Stimulated activated naive CD8-positive, alpha-beta T cell treated with anti-CD3 and anti-CD28 coated beads, Interleukin-15, Interleukin-2, amounts not matched to agents 100 U/mL and 50 U/mL, for 24 hours (primary cell): ENCODE measurements around the gene LPAR2.
"Not testable (repeated sequence)": the region's sequence is repeated elsewhere in the genome, so short reads cannot be mapped to it uniquely, and the experiment has no call there.

Experiments
- ATAC-seq: fragments of 150-1000 bp; cut with Tn5 transposase; one replicate; pipeline ENCODE4 v1.10.0; 2021
- DNase-seq: peaks from one replicate; pipeline ENCODE4 v3.0.0; 2021

Gene LPAR2

DNA sequence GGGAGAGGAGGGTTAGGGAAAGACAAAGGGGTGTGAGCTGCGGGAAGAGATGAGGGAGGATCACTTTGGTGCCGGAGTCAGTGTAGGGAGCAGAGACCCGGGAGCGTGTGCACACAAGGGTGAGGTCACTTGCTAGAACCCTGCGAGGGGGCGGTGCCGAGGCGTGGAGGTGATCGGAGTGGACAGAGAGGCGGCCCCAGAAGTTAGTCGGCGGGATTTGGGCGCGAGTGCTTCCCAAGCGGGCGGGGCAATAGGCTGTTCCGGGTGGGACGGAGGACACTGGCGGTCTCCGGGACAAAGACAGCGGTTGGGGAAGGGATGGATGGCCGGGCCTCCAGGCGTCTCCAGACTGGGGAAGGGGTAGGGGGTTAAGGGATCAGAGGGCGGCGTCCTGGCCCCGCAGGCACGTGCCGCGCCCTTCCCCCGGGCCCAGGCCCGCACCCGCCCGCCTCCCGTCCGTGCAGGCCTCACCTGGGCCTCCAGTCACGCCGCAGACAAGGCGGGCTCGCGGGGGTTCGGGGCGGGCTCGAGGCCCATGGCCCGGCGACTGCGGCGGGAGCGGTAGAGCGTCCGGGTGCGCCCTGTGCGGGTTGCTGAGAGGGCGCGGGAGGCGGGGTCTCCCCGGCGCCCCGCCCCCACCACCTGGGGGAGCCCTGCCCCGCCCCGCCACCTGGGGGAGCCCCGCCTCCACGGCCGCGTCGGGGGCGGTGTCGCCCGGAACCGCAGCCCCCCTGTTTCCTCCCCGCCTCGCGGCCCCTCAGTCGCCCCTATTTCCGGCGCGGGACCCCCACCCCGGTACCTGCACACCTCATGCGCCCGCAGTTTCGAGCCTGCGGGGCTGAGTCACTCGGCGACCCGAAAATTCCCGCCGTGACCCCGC lies at the start of gene LPAR2:
Gene LPAR2 (minus strand): TSS at position 600 of the 880 bp plus-strand sequence. CDS start 945 bp downstream, outside the sequence.
- DNase-seq = peak; percentile 73
- peak; percentile 65 for ATAC-seq

DNA sequence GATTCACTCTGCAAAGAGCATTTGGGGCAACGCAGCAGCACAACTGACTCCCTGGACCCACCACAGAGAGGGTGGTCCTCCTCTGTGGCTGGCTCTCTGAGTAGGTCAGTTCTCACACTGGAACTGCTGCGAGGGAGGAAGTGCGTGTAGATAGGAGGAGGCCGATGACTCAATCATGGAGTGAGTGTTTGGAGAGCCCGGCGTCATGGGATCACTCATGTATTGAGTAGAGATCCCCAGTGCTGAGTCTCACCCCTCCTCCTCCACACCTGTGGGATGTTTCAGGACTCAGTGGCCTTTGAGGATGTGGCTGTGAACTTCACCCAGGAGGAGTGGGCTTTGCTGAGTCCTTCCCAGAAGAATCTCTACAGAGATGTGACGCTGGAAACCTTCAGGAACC lies 49.6 kb upstream of the LPAR2 start:
- ATAC-seq = no peak
- no peak for DNase-seq

GRCh38 chr19:19674315-19674714 lies 46.3 kb upstream of the LPAR2 start:
- DNase-seq (no peak), ATAC-seq (no peak)

- no peak for DNase-seq
- ATAC-seq = no peak
Observed at GRCh38 chr19:19672816-19673215, 44.8 kb upstream of the LPAR2 start.

GRCh38 chr19:19670070-19670551 lies 42.1 kb upstream of the LPAR2 start:
- DNase-seq (no peak), ATAC-seq (no peak)

DNA sequence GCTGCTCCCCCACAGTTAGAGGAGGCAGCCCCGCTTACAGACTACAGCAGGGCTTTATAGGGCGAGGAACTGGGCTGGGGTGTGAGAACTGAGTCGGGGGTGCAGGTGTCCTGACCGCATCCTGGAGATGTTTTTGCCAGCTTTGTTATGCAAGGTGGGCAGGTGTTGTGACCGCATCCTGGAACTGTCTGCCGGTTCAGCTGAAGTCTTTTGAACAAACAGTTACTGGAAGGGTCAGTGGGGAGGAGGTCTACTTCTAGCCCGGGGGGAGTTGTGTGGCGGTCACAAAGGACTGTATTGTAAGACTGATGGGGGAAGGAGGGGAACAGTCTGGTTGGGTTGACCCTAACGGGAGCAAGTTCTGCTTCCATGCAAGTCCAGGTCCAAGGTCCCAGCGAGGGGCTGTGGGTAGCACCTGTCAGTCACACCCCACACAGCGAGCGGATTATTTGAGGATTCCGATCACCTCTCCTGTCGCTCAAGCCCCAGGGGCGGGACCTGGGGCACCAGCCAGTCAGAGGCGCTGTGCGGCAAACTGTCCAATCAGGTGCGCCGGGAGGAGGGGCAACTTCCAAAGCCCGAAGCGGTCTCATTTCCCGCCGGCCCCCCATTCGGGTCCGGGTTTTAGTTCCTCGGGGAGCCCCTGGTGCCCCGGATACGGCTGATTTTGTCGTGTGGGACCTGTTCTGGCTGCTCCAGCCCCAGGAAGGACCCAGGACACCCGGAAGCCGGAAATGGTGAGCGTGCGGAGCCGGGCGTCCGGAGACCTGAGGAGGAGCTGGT lies 40.4 kb upstream of the LPAR2 start, which contains the start of gene ZNF101:
Gene ZNF101 (plus strand): TSS at position 610 of the 783 bp plus-strand sequence. CDS start 125 bp downstream, at position 735.
- ATAC-seq (peak; percentile 84), DNase-seq (peak; percentile 96)

- not testable (repeated sequence) for DNase-seq, ATAC-seq
Observed at GRCh38 chr19:19665420-19665948, 37.5 kb upstream of the LPAR2 start.

- ATAC-seq (peak; percentile 80), DNase-seq (peak; percentile 91)
Observed at GRCh38 chr19:19663256-19664120, 35.5 kb upstream of the LPAR2 start, which contains the start of gene ATP13A1. Gene ATP13A1, minus strand, starts transcription at chr19:19663676. Its CDS starts 10 bp downstream, at chr19:19663666.

GRCh38 chr19:19662871-19663255 lies 34.8 kb upstream of the LPAR2 start:
- no peak for ATAC-seq
- DNase-seq = no peak

DNA sequence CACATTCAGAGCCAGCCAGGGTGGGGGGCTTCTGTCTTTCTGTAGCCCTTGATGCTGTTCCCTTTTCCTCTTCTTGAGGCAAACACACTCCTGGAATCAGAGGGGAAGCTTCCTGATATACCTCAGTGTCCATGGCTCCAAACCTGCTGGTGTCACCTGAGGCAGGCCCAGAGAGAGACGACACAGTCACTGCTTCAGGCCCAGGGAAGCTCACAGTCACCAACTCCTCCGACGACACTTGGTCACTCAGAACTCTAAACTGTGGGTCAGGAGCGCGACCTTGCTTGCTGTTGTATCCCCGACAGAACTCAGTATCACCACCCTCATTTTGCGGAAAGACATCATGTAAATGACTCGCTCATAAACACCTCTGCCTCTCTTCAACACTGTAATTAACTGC lies 34.3 kb upstream of the LPAR2 start:
- ATAC-seq = no peak
- DNase-seq = no peak

DNA sequence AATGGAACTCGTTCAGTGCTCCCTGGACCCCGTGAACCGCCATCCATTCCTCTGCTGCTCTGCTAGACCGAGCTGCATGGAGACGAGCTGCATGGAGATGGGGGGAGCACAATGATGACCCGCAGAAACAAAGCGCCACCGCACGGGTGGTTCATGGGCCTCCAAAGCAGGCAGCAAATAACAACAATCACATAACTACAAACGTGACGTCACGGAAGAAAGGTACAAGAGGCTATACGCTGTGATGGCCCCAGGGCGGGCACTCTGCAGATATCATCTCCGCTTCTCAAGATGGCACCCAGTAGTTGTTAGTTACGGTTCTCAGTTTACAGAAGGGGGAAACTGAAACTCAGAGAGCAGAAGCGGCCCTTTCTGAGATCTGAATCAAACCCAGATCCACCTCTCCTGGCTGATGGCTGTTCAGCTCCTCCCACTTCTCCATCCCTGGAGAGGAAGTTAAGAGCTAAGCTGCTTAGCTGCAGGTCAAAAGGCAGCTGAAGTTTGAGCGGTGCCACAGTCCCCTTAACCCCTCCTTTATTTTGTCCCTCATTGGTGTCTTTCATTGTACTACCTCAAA lies 33.7 kb upstream of the LPAR2 start:
- DNase-seq (peak; percentile 35), ATAC-seq (peak; percentile 20)

- ATAC-seq (no peak), DNase-seq (no peak)
Observed at GRCh38 chr19:19661141-19661674, 33.2 kb upstream of the LPAR2 start.

- DNase-seq (no peak), ATAC-seq (no peak)
Observed at GRCh38 chr19:19659646-19660245, 31.7 kb upstream of the LPAR2 start.

GRCh38 chr19:19657397-19657783 lies 29.4 kb upstream of the LPAR2 start:
- no peak for DNase-seq
- ATAC-seq = no peak

GRCh38 chr19:19656451-19657396 lies 28.7 kb upstream of the LPAR2 start:
- DNase-seq (no peak), ATAC-seq (no peak)

GRCh38 chr19:19655641-19656343 lies 27.8 kb upstream of the LPAR2 start:
- no peak for DNase-seq
- no peak for ATAC-seq

DNA sequence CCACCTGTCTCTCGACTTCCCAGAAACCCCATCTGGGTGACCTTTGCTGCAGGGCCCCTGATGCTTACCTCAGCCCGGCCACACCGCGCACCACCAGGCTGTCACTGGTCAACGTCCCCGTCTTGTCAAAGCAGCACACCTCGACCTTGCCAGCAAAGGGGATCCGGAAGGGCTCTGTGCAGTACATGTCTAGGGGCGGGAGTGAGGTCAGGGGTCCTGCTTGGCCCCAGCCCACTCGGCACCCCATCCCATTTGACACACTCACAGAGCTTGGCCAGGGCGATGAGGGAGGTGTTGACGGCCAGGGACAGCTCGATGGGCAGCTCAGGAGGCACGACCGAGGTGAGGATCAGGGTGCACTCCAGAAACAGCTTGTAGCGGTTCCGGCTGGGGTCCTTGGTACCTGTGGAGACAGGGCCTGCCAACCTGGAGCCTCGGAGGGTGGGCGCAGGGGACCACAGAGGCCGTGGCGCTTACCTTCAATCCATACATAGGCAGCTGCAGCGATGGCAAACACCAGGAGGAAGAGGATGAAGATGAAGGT lies 27.1 kb upstream of the LPAR2 start:
- DNase-seq = no peak
- ATAC-seq = no peak

DNA sequence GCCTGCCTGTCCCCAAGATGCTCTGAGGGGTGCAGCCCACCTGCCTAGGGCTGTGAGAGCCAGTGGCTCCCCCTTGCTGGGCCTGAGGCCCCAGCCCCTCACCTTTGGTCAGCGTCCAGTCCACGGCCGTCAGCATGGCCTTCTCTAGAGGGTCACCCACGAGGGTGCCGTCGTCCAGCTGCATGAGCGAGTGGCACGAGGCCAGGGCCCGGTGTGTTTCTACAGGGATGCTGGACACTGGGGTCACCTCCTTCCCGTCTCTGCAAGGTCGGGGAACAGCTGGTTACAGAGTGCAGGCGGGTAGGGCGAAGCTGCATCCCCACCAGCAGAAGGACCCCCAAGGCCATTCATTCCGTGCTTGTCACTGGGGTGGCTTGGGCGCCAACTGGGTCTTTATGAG lies 26.4 kb upstream of the LPAR2 start:
- DNase-seq = no peak
- no peak for ATAC-seq
